Fibroblast of lung (primary cell): Measurements from ENCODE around the gene KRTAP4-7. TPM values are rescaled to one million over a fixed set of nuclear protein-coding genes. Genes with fewer than 3 reads are reported as not detected.

Experiments used
- DNase-seq, 2 donors: peaks; one replicate each; pipeline versions ENCODE4 v3.0.0 to v3.0.0-alpha.2; 2010; ENCODE audit warnings: low read depth in 2 of 2
- H2AFZ ChIP-seq: 2 replicates; pipeline ENCODE4 v1.5.1; 2012; ENCODE audit warnings: low read length, control low read depth, inconsistent platforms
- H3K27ac ChIP-seq: 2 replicates; pipeline ENCODE4 v1.5.1; 2011; ENCODE audit warnings: low read length, control low read depth; ENCODE audit not compliant: insufficient read depth
- H3K27me3 ChIP-seq: 2 replicates; pipeline ENCODE4 v1.5.1; 2011; ENCODE audit warnings: mild to moderate bottlenecking, low read length; ENCODE audit not compliant: control insufficient read depth, insufficient read depth
- H3K36me3 ChIP-seq: 2 replicates; pipeline ENCODE4 v1.5.1; 2011; ENCODE audit warnings: low read length; ENCODE audit not compliant: control insufficient read depth, insufficient read depth
- H3K4me1 ChIP-seq: 2 replicates; pipeline ENCODE4 v1.5.1; 2011; ENCODE audit warnings: low read length; ENCODE audit not compliant: control insufficient read depth, insufficient read depth; ENCODE audit errors: extremely low read depth
- H3K4me2 ChIP-seq: 2 replicates; pipeline ENCODE4 v1.5.1; 2011; ENCODE audit warnings: low read length, control low read depth; ENCODE audit not compliant: insufficient read depth; ENCODE audit errors: extremely low read depth
- H3K4me3 ChIP-seq, 4 experiments: fragments of 200-600 bp in 1 of 4; sonication (generic) in 1 of 4; replicated peaks in 1 of 4; 2 replicates each; pipeline ENCODE4 v1.5.1; 2011 to 2016; ENCODE audit warnings: low read length in 4 of 4, low read depth in 3 of 4, mild to moderate bottlenecking in 3 of 4, control low read depth in 2 of 4, inconsistent platforms in 1 of 4, mixed read lengths in 1 of 4; ENCODE audit not compliant: insufficient read depth in 1 of 4; ENCODE audit errors: control extremely low read depth in 1 of 4
- H3K79me2 ChIP-seq: 2 replicates; pipeline ENCODE4 v1.5.1; 2012; ENCODE audit warnings: mild to moderate bottlenecking, low read length, inconsistent platforms; ENCODE audit not compliant: control insufficient read depth, insufficient read depth
- H3K9ac ChIP-seq: 2 replicates; pipeline ENCODE4 v1.5.1; 2011; ENCODE audit warnings: mild to moderate bottlenecking, low read length, control low read depth; ENCODE audit not compliant: insufficient read depth
- H3K9me3 ChIP-seq: 2 replicates; pipeline ENCODE4 v1.5.1; 2012; ENCODE audit warnings: low read depth, low read length; ENCODE audit not compliant: control insufficient read depth, insufficient read depth
- H4K20me1 ChIP-seq: 2 replicates; pipeline ENCODE4 v1.5.1; 2011; ENCODE audit warnings: low read length; ENCODE audit not compliant: control insufficient read depth, insufficient read depth; ENCODE audit errors: extremely low read depth
- EZH2 ChIP-seq: IDR thresholded peaks from 2 replicates; pipeline ENCODE4 v1.5.1; 2012; ENCODE audit warnings: low read length, control low read depth, mild to moderate bottlenecking; ENCODE audit errors: missing control alignments
- polyA plus RNA-seq, 2 donors: library from polyadenylated mRNA; depleted of rRNA in 1 of 2; stranded (reverse) in 1 of 2; unstranded in 1 of 2; fragments of >200 nt; gene quantifications; 2 replicates each; pipeline ENCODE4 v1.2.1, GENCODE V29; 2011 to 2012; ENCODE audit warnings: missing spikeins in 1 of 2
- total RNA-seq: library from RNA; depleted of rRNA; stranded (reverse); fragments of >200 nt; gene quantifications from 2 replicates; pipeline ENCODE4 v1.2.1, GENCODE V29; 2014
- TF ChIP-seq, protein P1 (sequence below), 2 donors: IDR thresholded peaks in 1 of 2; conservative IDR thresholded peaks in 1 of 2; 1 replicate in 1 of 2; 2 replicates in 1 of 2; pipeline ENCODE4 v1.5.1; 2011 to 2012; ENCODE audit warnings: low read length in 2 of 2, control low read depth in 1 of 2, inconsistent platforms in 1 of 2, low read depth in 1 of 2, mild to moderate bottlenecking in 1 of 2

KRTAP4-7 gene
- total and polyA plus RNA-seq, 2 donors (not counting 1 experiment from before 2014, with no cell fraction given), result not detected

DNA sequence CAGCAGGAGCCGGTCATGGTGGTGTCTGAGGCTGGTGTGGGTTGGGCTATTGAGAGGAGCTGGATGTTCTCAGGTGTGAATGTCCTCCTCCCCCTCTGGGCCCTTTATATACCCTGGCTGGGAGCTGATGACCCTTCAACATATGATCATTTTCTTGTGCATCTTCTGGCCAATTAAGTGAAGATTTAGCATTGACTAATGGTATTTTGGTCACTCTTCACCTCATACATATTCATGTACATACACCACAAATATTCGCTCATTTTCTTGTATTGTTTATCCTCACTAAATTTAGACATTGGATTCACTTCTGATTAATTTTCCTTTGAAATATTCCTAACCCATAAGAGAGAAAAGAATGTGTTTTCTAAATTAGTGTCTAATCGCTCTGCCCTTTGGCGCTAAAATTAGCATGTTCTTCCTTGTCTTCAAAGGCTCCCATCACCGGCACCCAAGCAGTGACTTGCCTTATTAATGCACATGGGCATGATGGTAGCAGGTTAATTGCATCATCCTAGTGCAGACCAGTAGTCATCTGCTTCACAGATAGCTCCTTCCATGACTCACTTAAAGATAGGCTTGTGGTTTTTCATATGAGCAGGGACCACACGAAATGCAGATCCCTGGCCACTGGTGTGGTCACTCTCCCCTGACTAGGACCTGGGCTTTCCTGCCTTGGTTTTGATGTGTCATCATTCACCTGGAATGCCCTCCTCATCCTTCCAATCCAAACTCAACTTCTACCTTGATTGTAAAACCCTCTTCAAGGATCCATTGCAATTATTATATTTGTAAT lies 17.9 kb upstream of the KRTAP4-7 start, which contains the start of gene KRTAP2-4:
Gene KRTAP2-4, minus strand, starts transcription at position 51 of the 796 bp plus-strand sequence. Its CDS starts 34 bp downstream, at position 17.
- Histone ChIP-seq H3K4me1 (peaks cover 24% of the 10 kb centered on the region), H3K27me3 (no peaks in the 10 kb centered on the region), H2AFZ (no peak within 1 kb of the TSS), H3K27ac (peak within 1 kb of the TSS; percentile 46), H3K4me2 (no peak within 1 kb of the TSS), H3K79me2 (no peaks in the 10 kb centered on the region), H4K20me1 (no peaks in the 10 kb centered on the region), H3K9me3 (no peaks in the 10 kb centered on the region), H3K9ac (no peak within 1 kb of the TSS), H3K36me3 (no peaks in the 10 kb centered on the region), H3K4me3 (no peak within 1 kb of the TSS)
- peak; percentile 30 to 99 for DNase-seq
- TF ChIP-seq EZH2, result no peak
- TF ChIP-seq, protein P1, sequence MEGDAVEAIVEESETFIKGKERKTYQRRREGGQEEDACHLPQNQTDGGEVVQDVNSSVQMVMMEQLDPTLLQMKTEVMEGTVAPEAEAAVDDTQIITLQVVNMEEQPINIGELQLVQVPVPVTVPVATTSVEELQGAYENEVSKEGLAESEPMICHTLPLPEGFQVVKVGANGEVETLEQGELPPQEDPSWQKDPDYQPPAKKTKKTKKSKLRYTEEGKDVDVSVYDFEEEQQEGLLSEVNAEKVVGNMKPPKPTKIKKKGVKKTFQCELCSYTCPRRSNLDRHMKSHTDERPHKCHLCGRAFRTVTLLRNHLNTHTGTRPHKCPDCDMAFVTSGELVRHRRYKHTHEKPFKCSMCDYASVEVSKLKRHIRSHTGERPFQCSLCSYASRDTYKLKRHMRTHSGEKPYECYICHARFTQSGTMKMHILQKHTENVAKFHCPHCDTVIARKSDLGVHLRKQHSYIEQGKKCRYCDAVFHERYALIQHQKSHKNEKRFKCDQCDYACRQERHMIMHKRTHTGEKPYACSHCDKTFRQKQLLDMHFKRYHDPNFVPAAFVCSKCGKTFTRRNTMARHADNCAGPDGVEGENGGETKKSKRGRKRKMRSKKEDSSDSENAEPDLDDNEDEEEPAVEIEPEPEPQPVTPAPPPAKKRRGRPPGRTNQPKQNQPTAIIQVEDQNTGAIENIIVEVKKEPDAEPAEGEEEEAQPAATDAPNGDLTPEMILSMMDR (conservative IDR thresholded peaks at IDR 0.05 in 1 of 2, IDR thresholded peaks at IDR 0.05 in 1 of 2; ENCODE audit: low read depth in 1 of 2, low read length in 2 of 2), result no peak

DNA sequence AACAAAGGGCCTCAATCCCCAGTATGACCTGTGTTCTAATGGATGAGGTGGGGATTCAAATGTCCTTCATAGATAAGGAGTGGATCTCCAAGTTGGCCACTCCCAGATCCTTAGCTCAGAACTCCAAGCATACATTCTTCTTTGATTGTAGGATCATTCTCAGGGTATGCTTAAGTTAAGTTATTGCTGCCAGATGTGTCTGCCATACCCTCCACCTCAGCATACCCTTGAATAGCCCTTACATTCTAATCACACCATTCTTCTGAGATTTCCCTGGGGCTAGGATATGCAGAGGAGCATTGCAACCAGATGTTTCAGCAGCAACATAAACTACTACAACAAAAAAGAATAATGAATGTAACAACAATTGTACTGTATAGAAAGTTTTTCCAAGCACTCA lies 16.7 kb upstream of the KRTAP4-7 start:
- DNase-seq, result no peak
- H2AFZ ChIP-seq, result no peak overlapping the region
- no peak overlapping the region for H3K4me2 ChIP-seq
- TF ChIP-seq, protein P1 (conservative IDR thresholded peaks at IDR 0.05 in 1 of 2, IDR thresholded peaks at IDR 0.05 in 1 of 2; ENCODE audit: low read depth in 1 of 2, low read length in 2 of 2), result no peak
- no peak for TF ChIP-seq EZH2
- no peaks in the 10 kb centered on the region for H3K36me3 ChIP-seq
- no peaks in the 10 kb centered on the region for H3K27me3 ChIP-seq
- no peak overlapping the region for H3K9ac ChIP-seq
- peaks cover 17% of the 10 kb centered on the region for H3K4me1 ChIP-seq
- no peaks in the 10 kb centered on the region for H4K20me1 ChIP-seq
- H3K9me3 ChIP-seq, result no peaks in the 10 kb centered on the region
- H3K79me2 ChIP-seq, result no peaks in the 10 kb centered on the region
- H3K4me3 ChIP-seq, result no peak overlapping the region
- H3K27ac ChIP-seq, result no peak overlapping the region

DNA sequence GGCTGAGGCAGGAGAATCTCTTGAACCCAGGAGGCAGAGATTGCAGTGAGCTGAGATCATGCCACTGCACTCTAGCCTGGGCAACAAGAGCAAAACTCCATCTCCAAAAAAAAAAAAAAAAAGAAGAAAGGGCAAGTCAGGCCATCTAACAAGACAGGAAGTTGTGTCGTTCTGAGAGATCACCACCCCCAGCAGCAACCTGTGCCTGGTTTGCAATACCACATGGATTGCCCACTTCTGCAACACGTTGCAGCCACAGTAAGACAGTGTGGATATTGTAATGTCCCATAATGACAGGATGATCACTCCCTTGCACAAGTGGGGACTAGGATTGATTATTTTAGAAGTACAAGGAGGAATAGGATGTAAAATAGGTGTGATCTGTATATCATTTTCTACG lies 14.9 kb upstream of the KRTAP4-7 start:
- Histone ChIP-seq H3K4me2 (no peak overlapping the region), H4K20me1 (no peaks in the 10 kb centered on the region), H2AFZ (no peak overlapping the region), H3K4me3 (no peak overlapping the region), H3K27me3 (no peaks in the 10 kb centered on the region), H3K9ac (no peak overlapping the region), H3K79me2 (no peaks in the 10 kb centered on the region), H3K4me1 (peaks cover 12% of the 10 kb centered on the region), H3K36me3 (no peaks in the 10 kb centered on the region), H3K27ac (no peak overlapping the region), H3K9me3 (no peaks in the 10 kb centered on the region)
- TF ChIP-seq, protein P1 (conservative IDR thresholded peaks at IDR 0.05 in 1 of 2, IDR thresholded peaks at IDR 0.05 in 1 of 2; ENCODE audit: low read depth in 1 of 2, low read length in 2 of 2), result no peak
- TF ChIP-seq EZH2, result no peak
- no peak for DNase-seq
